Hypothalamus (tissue), 51 donors: ENCODE measurements around the gene ZNHIT2.

Source experiments
- DNase-seq, 51 donors: peaks; one replicate each; lab custom pipeline; 2025; lab: John Stamatoyannopoulos, UW

The ZNHIT2 gene

GRCh38 chr11:65084598-65085375, 32.7 kb downstream of the ZNHIT2 start:
- DNase-seq, result no peak

- DNase-seq, result peak; percentile 58 to 98 (median 92)
These were observed 33.5 kb downstream of the ZNHIT2 start, which contains the start of the genes CDCA5 and ZFPL1 for GRCh38 chr11:65083834-65084597. CDCA5 (minus strand) TSS chr11:65084040; CDS start chr11:65083978, 62 bp downstream. ZFPL1 (plus strand) TSS chr11:65084222; CDS start chr11:65084699, 477 bp downstream.

GRCh38 chr11:65083134-65083833, 34.2 kb downstream of the ZNHIT2 start:
- DNase-seq, result no peak

- no peak for DNase-seq
These were observed 38.6 kb downstream of the ZNHIT2 start for GRCh38 chr11:65078786-65079342.

- no peak for DNase-seq
These were observed 39.4 kb downstream of the ZNHIT2 start for GRCh38 chr11:65078151-65078550.

- DNase-seq, result no peak
These were observed 40.0 kb downstream of the ZNHIT2 start for GRCh38 chr11:65077451-65077850.

GRCh38 chr11:65072631-65072966, 44.9 kb downstream of the ZNHIT2 start:
- DNase-seq, result no peak

- no peak for DNase-seq
These were observed 45.4 kb downstream of the ZNHIT2 start for GRCh38 chr11:65071907-65072630.

- no peak for DNase-seq
These were observed 48.3 kb downstream of the ZNHIT2 start for GRCh38 chr11:65069217-65069616.

GRCh38 chr11:65067446-65067845, 50.1 kb downstream of the ZNHIT2 start:
- DNase-seq, result no peak

- no peak for DNase-seq
These were observed 50.7 kb downstream of the ZNHIT2 start for GRCh38 chr11:65066805-65067291.
